ENCODE results near the gene PLXNA2. TPM values are rescaled to one million over a fixed set of nuclear protein-coding genes. Genes with fewer than 3 reads are reported as not detected.

Gene PLXNA2
- total RNA-seq, 4 donors from 2014 or later, result 12.2 to 45.7 (median 21.8) TPM

DNA sequence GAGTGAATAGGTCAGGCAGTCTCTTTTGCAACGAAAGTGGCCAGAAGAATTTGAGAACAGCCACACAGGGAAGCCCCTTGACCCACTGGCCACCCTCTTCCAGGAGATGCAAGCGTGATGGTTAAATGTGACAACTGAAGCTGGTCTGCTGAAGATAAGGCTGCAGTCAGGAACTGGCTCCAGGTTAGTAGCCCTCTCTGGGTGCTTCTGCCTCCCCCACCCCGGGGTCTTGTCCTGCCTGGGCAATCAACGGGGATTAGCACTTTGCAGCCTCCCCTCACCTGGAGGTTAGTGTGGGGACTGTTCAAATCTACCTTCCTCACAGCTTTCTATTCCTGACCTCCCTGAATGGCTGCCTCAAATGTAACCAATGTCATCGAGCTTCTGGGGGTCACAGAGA is 125.9 kb downstream of the PLXNA2 start:
- WGBS, 2 donors, result 70 to 73% methylated on average over 5 of the region's 5 CpGs
- DNase-seq, result no peak
- H3K4me1 ChIP-seq, result no peaks in the 10 kb centered on the region

DNA sequence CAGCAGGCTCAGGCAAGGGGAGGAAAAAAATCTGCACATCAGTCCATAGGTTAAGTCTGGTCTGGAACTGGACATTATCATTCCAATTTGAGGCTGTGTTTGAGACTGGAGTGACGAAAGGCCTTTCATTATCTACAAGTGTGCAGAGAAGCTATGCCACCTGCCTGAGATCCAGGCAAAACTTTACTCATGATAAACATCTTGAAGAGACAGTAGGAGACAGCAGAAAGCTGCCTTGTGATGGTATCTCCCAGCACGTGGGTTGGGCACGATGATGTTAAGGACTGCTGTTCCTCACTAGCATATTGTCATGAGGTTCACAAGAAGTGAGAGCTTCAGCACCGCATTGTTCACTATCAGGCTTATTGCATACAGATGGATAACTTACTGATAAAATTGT is 126.4 kb downstream of the PLXNA2 start:
- Histone ChIP-seq H3K4me1 (no peaks in the 10 kb centered on the region), H3K4me3 (replicated peaks in 1 of 3) (no peak overlapping the region), H3K9me3 (no peaks in the 10 kb centered on the region), H3K27ac (no peak overlapping the region), H3K36me3 (no peaks in the 10 kb centered on the region), H3K27me3 (no peaks in the 10 kb centered on the region)
- TF ChIP-seq, protein P1, sequence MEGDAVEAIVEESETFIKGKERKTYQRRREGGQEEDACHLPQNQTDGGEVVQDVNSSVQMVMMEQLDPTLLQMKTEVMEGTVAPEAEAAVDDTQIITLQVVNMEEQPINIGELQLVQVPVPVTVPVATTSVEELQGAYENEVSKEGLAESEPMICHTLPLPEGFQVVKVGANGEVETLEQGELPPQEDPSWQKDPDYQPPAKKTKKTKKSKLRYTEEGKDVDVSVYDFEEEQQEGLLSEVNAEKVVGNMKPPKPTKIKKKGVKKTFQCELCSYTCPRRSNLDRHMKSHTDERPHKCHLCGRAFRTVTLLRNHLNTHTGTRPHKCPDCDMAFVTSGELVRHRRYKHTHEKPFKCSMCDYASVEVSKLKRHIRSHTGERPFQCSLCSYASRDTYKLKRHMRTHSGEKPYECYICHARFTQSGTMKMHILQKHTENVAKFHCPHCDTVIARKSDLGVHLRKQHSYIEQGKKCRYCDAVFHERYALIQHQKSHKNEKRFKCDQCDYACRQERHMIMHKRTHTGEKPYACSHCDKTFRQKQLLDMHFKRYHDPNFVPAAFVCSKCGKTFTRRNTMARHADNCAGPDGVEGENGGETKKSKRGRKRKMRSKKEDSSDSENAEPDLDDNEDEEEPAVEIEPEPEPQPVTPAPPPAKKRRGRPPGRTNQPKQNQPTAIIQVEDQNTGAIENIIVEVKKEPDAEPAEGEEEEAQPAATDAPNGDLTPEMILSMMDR (IDR thresholded peaks at IDR 0.05), result no peak
- TF ChIP-seq POLR2A (IDR thresholded peaks at IDR 0.05), result no peak
- no peak for DNase-seq
- 74 to 88% methylated on average over 4 of the region's 4 CpGs for WGBS, 2 donors
- intact Hi-C loops (cut with DNase I), result no loop called here

More for the DNA sequence above, 125.9 kb downstream of the PLXNA2 start:
- TF ChIP-seq, protein P1 (IDR thresholded peaks at IDR 0.05), result no peak
- no peak for TF ChIP-seq POLR2A (IDR thresholded peaks at IDR 0.05)
- intact Hi-C loops (cut with DNase I), result no loop called here
- Histone ChIP-seq H3K27ac (no peak overlapping the region), H3K27me3 (no peaks in the 10 kb centered on the region), H3K36me3 (no peaks in the 10 kb centered on the region), H3K4me3 (replicated peaks in 1 of 3) (no peak overlapping the region), H3K9me3 (no peaks in the 10 kb centered on the region)

DNA sequence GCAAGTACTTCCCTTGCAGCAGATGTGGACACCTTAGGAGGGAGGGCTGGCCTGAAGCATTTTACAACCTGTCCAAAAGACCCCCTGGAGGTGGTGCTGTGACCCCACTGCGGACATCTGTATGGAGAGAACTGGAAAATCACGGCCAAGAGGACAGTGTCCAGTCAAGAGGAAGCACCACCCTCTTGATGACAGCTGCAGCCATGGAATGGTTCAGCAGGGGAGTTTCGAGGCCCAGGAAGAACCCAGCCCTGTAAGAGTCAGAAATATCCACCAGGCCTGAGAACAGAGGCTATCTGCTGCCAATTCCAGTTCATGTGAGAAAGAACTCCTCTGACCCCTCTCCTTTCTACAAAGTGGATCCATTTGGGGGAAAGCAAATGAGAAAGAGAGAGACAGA is 126.8 kb downstream of the PLXNA2 start:
- H3K27me3 ChIP-seq, result no peaks in the 10 kb centered on the region
- H3K9me3 ChIP-seq, result no peaks in the 10 kb centered on the region
- H3K27ac ChIP-seq, result no peak overlapping the region
- H3K36me3 ChIP-seq, result no peaks in the 10 kb centered on the region
- H3K4me1 ChIP-seq, result no peaks in the 10 kb centered on the region
- no peak overlapping the region for H3K4me3 ChIP-seq (replicated peaks in 1 of 3)
- DNase-seq, result no peak
- intact Hi-C loops (cut with DNase I), result no loop called here
- 60 to 62% methylated on average over 3 of the region's 3 CpGs for WGBS, 2 donors
- TF ChIP-seq POLR2A (IDR thresholded peaks at IDR 0.05), result no peak
- TF ChIP-seq, protein P1 (IDR thresholded peaks at IDR 0.05), result no peak

DNA sequence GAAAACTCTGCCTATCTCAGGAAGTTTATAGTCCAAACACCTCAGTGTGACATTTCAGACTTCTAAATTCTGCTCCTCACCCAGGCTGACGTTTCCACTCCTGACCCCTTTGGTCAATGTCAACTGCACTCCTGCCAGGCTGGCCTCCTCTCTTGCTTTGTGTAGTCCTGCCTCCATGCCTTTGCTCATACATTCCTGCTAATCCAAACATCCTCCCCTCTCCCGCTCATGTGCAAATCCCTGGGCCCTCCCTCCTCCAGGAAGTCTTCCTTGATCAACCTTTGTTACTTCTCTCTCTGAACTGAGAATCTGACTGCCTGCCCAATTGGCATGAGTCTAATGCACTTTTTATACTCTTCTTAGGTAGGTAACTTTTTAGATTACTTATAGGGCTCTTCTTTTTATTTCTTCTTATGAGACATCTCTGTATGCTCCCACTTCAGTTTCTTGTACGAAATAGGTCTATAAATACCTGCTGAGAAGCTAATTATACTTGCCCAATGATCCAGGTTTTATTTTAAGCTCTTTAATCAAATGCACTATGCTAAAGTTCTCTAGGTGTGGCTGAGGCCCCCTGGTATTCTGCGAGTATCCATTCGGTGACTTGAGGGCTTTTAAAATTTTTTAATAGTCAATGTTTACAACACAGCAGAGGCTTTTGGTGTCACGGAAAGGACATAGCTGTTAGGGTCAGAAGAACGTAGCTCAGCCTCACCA is 128.1 kb downstream of the PLXNA2 start:
- intact Hi-C loops (cut with DNase I), result no loop called here
- Histone ChIP-seq H3K36me3 (no peaks in the 10 kb centered on the region), H3K9me3 (no peaks in the 10 kb centered on the region), H3K27me3 (no peaks in the 10 kb centered on the region), H3K27ac (no peak overlapping the region), H3K4me1 (no peaks in the 10 kb centered on the region), H3K4me3 (replicated peaks in 1 of 3) (no peak overlapping the region)
- no peak for TF ChIP-seq POLR2A (IDR thresholded peaks at IDR 0.05)
- TF ChIP-seq, protein P1 (IDR thresholded peaks at IDR 0.05), result no peak
- WGBS, 2 donors, result 91 to 92% methylated on average over 7 of the region's 7 CpGs
- no peak for DNase-seq

DNA sequence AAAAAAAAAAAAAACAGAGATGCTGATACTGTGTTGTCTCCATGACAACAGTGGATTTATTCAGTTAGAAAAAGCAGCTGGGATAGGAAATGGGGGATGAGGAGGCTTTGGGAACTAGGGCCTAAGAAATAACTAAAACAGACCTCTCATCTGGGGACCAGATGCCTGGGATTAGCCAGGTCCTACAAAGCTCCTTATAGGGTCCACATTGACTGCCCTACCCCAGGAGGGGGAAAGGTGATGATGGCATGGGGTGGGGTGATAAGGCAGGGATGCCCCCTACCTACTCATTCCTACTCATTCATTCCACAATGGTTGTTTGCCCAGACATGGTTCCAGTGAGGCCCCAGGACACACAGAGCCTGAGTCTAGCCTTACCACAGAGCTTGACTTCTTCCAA is 131.2 kb downstream of the PLXNA2 start:
- Histone ChIP-seq H3K9me3 (no peaks in the 10 kb centered on the region), H3K27ac (no peak overlapping the region), H3K4me1 (peaks cover 2 to 15% of the 10 kb centered on the region in 2 donors), H3K27me3 (no peaks in the 10 kb centered on the region), H3K4me3 (replicated peaks in 1 of 3) (no peak overlapping the region), H3K36me3 (no peaks in the 10 kb centered on the region)
- intact Hi-C loops (cut with DNase I), result no loop called here
- DNase-seq, result no peak
- no peak for TF ChIP-seq POLR2A (IDR thresholded peaks at IDR 0.05)
- TF ChIP-seq, protein P1 (IDR thresholded peaks at IDR 0.05), result no peak
